ENCODE measurements around the gene MXD1. TPM values are rescaled to one million over a fixed set of nuclear protein-coding genes. Genes with fewer than 3 reads are reported as not detected.
A peak's percentile ranks its signal among the peaks of the same experiment; 100 is the strongest.

MXD1 gene
- 26.7 and 49.0 TPM in 2 replicates for total RNA-seq (2011; cell fraction: chromatin; rRNA removed; ENCODE audit: low replicate concordance)
- total RNA-seq (2011; cell fraction: nucleolus; rRNA removed) = 16.5 and 18.2 TPM in 2 replicates
- total RNA-seq (2011; cell fraction: nucleoplasm; rRNA removed) = 38.7 and 66.3 TPM in 2 replicates
- total RNA-seq (2014; rRNA removed) (7.6 and 7.9 TPM in 2 replicates), total RNA-seq (2014; rRNA removed; fragmentation: Illumina TruSeq; extraction: Trizol) (8.3 and 9.1 TPM in 2 replicates), total RNA-seq (2015; rRNA removed; fragmentation: Illumina TruSeq; extraction: Trizol) (6.7 and 7.1 TPM in 2 replicates), total RNA-seq (2021) (13.4 and 19.8 TPM in 2 replicates), polyA plus RNA-seq (2011; rRNA removed) (26.7 and 35.9 TPM in 2 replicates), polyA plus RNA-seq (2014; fragmentation: Illumina TruSeq; extraction: Trizol) (11.5 and 13.0 TPM in 2 replicates), polyA plus RNA-seq (2014; fragmentation: Nextera tagmentation; extraction: Ambion mirVana) (10 to 100 TPM in 1 of 2 experiments, 1 to 10 TPM in 1; 9.0 to 11.0 TPM), polyA plus RNA-seq (2014; rRNA removed) (13.2 and 15.6 TPM in 2 replicates), polyA minus RNA-seq (2011; rRNA and poly(A)+ RNA removed) (18.7 and 32.2 TPM in 2 replicates), Bru-seq, nascent RNA (percentile 93 among the genes with signal in this experiment), BruChase-seq, experiment 1, labeled RNA remaining after a 2-hour chase (percentile 91 among the genes with signal in this experiment), BruChase-seq, experiment 2, labeled RNA remaining after a 6-hour chase (percentile 93 among the genes with signal in this experiment)
- polyA plus RNA-seq (2011; cell fraction: cytosol; rRNA removed) = 10.5 and 14.7 TPM in 2 replicates
- polyA plus RNA-seq (2011; cell fraction: nucleus; rRNA removed) = 49.2 and 59.8 TPM in 2 replicates
- 8.5 and 11.4 TPM in 2 replicates for polyA plus RNA-seq (2012)
- 7.8 and 13.7 TPM in 2 replicates for polyA minus RNA-seq (2011; cell fraction: cytosol; rRNA and poly(A)+ RNA removed)
- polyA minus RNA-seq (2011; cell fraction: nucleus; rRNA and poly(A)+ RNA removed) = 24.8 and 26.5 TPM in 2 replicates
- long read RNA-seq, experiment 1, partial matches to known transcripts = 0 of 38 reads
- long read RNA-seq, experiment 1, other reads (novel, unspliced or antisense) = 37 of 38 reads
- long read RNA-seq, experiment 2, full-length matches to known transcripts = 1 of 9 reads
- long read RNA-seq, experiment 2, partial matches to known transcripts = 0 of 9 reads
- long read RNA-seq, experiment 2, other reads (novel, unspliced or antisense) = 8 of 9 reads
- long read RNA-seq, experiment 3, full-length matches to known transcripts = 2 of 4 reads
- long read RNA-seq, experiment 3, partial matches to known transcripts = 1 of 4 reads
- long read RNA-seq, experiment 3, other reads (novel, unspliced or antisense) = 1 of 4 reads

DNA sequence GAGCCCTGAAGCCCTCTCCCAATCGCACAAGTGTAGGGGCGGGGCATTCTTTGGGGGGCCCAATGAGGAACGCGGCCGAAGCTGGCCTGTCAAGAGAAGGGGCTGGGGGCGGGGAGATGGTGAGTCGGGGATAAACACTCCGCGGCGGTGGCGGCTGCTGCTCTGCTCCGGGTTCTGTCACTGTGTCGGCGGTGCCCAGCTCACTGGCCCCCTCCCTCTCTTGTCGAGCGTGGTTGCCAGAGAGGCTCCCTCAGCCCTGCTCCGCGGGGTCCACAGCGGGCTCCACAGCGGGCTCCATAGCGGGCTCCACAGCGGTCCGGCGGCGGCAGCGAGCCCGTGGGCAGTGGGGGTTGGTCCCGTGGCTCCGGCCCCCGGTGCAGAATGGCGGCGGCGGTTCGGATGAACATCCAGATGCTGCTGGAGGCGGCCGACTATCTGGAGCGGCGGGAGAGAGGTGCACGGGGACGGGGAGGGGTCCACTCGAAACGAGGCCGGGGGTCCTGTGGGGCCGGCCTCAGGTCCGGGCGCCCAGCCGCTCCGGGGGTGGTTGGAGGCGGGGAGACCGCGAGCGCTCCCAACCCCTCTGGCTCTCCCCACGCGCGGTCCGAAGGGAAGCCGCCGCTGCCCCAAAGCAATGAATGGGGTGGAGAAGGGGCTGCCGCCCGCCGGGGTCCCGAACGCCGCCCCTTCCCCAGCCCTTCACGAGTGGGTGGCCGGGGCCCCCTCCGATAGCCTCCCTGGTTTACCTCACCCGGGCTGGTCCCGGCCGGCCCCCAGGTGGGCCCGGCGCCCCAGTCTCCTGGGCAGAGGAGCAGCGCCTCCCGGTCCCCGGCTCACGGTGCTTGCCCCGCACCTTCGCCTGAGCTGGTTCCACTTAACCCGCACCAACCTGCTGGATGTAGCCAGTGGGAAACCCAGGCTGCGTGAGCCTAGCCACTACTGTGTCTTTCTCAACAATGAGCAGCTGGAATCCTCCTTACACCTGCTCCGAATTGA lies at the start of gene MXD1:
TSS of gene MXD1 (plus strand) at position 160 of the 996 bp plus-strand sequence. CDS start at position 382, 222 bp downstream.
- Histone ChIP-seq H4K20me1 (replicated peaks; ENCODE audit: control insufficient read depth, insufficient read depth, low read length) (no peaks in the 10 kb centered on the region), H3K27ac (ENCODE audit: extremely low read depth, low read depth, low read length) (peak within 1 kb of the TSS; percentile 96), H3K9ac (ENCODE audit: insufficient read depth in 1 of 2, low read depth in 2 of 2, low read length in 2 of 2) (peak within 1 kb of the TSS; percentile 88 to 98), H3K9me3 (replicated peaks; ENCODE audit: control insufficient read depth, insufficient read depth, low read depth, low read length) (no peaks in the 10 kb centered on the region), H3K4me2 (ENCODE audit: insufficient read depth, low read length) (peak within 1 kb of the TSS; percentile 87), H3K36me3 (ENCODE audit: control insufficient read depth, insufficient read depth, low read length) (peaks cover 51% of the 10 kb centered on the region), H2AFZ (ENCODE audit: low read depth, low read length) (peak within 1 kb of the TSS; percentile 88), H3K27me3 (ENCODE audit: control insufficient read depth in 2 of 2, insufficient read depth in 2 of 2, low read length in 2 of 2) (no peaks in the 10 kb centered on the region), H3K9me1 (ENCODE audit: control insufficient read depth, insufficient read depth, low read length) (no peaks in the 10 kb centered on the region), H3K4me1 (replicated peaks in 1 of 2; ENCODE audit: control insufficient read depth in 2 of 2, insufficient read depth in 2 of 2, low read length in 2 of 2) (peaks cover 15 to 21% of the 10 kb centered on the region in 2 experiments), H3K79me2 (ENCODE audit: control insufficient read depth, insufficient read depth, low read length) (peaks cover 57% of the 10 kb centered on the region), H3K4me3 (peak within 1 kb of the TSS; percentile 96)
- in situ Hi-C loops (cut with MboI) = loop anchor here (5.0 to 25.0 kb wide), 3 partner anchors 152 to 722 kb away; partner anchors contain the start of gene FAM136A
- intact Hi-C loops (cut with micrococcal nuclease) = loop anchor here (1.0 to 10.0 kb wide), 7 partner anchors 82 to 353 kb away; partner anchors contain the start of genes AAK1, C2orf42 and PCBP1
- no TSS peak for BruUV-seq (replicated peaks)
- POLR2A ChIA-PET = interaction anchor here (0.5 to 12.6 kb wide), 55 partner anchors 9 to 478 kb away, joined by 3 to 107 read pairs (median 6); partner anchors contain the start of genes C2orf42, FAM136A, NFU1 and PCBP1
- peak; percentile 7 for ATAC-seq
- 1% methylated on average over 63 of the region's 81 CpGs for WGBS (ENCODE audit: insufficient coverage, low coverage, missing lambda C conversion rate)
- CTCF ChIA-PET (ENCODE audit: low intra/inter-chr PET ratio) = interaction anchor here (0.6 to 4.2 kb wide), 3 partner anchors 99 to 227 kb away, joined by 3 to 20 read pairs (median 3); no protein-coding TSS in a partner anchor
- peak; percentile 27 to 48 (median 46) for DNase-seq (ENCODE audit: extremely low read depth in 1 of 4, low spot score in 3 of 4)
- FAIRE-seq = no peak
- TF ChIP-seq MCM2 (IDR thresholded peaks at IDR 0.05; ENCODE audit: low read depth) (no peak), SUPT5H (IDR thresholded peaks at IDR 0.05) (peak; percentile 80), POLR3A (IDR thresholded peaks at IDR 0.05; ENCODE audit: borderline replicate concordance, extremely low read depth, insufficient read depth, insufficient read length) (no peak), HDAC8 (tag; IDR thresholded peaks at IDR 0.05) (no peak), ZNF263 (CRISPR knock-in tag; IDR thresholded peaks at IDR 0.05; ENCODE audit: borderline replicate concordance) (0 out of 2 replicates have a peak, but pooled peaks have one; percentile 51), E2F6 (IDR thresholded peaks at IDR 0.05; ENCODE audit: borderline replicate concordance in 1 of 2, extremely low read depth in 1 of 2, insufficient read depth in 1 of 2, insufficient read length in 1 of 2, low read depth in 1 of 2, low read length in 1 of 2, poor library complexity in 1 of 2, severe bottlenecking in 1 of 2) (peak in 1 of 2 experiments; percentile 21), CHCHD3 (CRISPR knock-in tag; IDR thresholded peaks at IDR 0.05) (no peak), CCNT2 (IDR thresholded peaks at IDR 0.05; ENCODE audit: borderline replicate concordance, extremely low read depth, insufficient read length, low read depth, low read length) (peak; percentile 60)

Data from K562 (cell line).